C4-2B (cell line): ENCODE measurements around the gene KIF6.

ENCODE experiments used
- H3K27ac ChIP-seq: fragments of 450-650 bp; 2 replicates; pipeline ENCODE4 v1.5.1; 2017
- ZFX ChIP-seq: fragments of 450-650 bp; IDR thresholded peaks from 2 replicates; pipeline ENCODE4 v1.6.1; 2017
- TF ChIP-seq, protein P1 (sequence below): fragments of 450-650 bp; conservative IDR thresholded peaks from 2 replicates; pipeline ENCODE4 v1.5.1; 2017; ENCODE audit warnings: mild to moderate bottlenecking

The KIF6 gene

DNA sequence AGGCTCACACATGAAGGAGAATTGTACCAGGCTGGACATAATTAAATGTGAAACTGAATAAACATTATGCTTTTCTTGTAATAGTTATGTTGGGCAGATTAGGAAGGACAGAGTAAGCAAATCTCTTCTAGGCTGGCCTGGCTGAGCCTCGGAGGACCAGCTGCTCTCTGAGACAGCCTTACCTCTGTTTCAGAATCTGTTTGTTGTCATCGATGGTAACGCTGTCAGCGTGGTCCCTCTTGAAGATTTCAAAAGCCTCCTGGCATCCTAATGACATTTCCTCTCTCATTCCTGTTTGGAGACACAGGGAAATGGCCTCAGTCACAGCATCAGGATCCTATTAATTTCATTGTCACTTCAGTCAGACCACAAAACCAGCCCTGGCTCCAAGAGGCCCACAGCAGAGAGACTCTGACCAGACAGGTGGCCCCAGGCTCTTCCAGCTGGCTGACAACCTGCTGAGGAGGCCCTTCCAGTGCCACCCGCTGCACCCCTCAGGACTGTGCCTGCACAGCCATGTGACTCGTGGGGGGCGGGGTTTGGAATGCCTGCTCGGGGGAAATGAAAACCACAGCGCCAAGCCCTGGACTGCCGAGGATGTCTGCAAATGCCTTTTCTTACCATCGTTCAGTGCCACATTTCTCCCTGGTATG, 294.2 kb downstream of the KIF6 start:
- no peak overlapping the region for H3K27ac ChIP-seq
- TF ChIP-seq, protein P1, sequence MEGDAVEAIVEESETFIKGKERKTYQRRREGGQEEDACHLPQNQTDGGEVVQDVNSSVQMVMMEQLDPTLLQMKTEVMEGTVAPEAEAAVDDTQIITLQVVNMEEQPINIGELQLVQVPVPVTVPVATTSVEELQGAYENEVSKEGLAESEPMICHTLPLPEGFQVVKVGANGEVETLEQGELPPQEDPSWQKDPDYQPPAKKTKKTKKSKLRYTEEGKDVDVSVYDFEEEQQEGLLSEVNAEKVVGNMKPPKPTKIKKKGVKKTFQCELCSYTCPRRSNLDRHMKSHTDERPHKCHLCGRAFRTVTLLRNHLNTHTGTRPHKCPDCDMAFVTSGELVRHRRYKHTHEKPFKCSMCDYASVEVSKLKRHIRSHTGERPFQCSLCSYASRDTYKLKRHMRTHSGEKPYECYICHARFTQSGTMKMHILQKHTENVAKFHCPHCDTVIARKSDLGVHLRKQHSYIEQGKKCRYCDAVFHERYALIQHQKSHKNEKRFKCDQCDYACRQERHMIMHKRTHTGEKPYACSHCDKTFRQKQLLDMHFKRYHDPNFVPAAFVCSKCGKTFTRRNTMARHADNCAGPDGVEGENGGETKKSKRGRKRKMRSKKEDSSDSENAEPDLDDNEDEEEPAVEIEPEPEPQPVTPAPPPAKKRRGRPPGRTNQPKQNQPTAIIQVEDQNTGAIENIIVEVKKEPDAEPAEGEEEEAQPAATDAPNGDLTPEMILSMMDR: no peak
- no peak for TF ChIP-seq ZFX

GRCh38 chr6:39430446-39430845, 294.8 kb downstream of the KIF6 start:
- TF ChIP-seq, protein P1: no peak
- TF ChIP-seq ZFX: no peak
- H3K27ac ChIP-seq: no peak overlapping the region

DNA sequence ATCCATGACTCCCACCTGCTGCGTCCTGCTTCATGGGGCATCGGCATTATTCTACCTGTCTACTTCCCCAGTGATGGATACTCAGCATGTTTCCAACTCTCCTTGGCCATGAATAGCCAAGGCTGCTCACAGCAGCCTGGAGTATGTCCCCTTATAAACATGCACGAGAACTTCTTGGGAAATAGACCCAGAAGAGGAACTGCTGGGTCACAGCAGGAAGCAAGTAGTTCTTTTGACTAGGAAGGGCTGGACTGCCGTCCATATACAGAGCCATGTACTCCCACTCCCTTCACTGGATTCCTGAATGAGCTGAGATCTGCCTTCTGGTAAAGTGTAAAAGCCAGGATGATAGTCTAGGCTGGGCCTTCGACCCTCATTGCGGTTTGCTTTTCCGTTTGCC, 296.4 kb downstream of the KIF6 start:
- no peak overlapping the region for H3K27ac ChIP-seq
- TF ChIP-seq, protein P1: no peak

DNA sequence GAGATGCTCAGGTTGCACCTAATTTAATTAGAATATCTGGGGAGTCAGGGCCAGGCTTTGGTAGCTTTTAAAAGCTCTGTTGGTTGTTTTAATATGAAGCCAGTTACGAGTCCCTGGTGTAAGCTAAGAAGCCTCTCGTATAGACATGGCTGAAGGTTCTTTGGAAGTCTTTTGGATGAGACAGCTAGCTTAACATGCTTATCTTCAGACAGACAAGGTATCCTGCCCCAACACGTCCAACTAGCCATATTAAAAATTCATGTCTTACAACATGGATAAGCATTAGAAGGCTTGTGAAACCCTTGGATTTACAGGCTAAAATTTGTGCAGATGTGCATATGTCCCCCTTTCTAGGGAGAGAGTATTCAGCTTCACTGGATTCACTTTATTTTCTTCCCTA, 297.1 kb downstream of the KIF6 start:
- no peak overlapping the region for H3K27ac ChIP-seq

DNA sequence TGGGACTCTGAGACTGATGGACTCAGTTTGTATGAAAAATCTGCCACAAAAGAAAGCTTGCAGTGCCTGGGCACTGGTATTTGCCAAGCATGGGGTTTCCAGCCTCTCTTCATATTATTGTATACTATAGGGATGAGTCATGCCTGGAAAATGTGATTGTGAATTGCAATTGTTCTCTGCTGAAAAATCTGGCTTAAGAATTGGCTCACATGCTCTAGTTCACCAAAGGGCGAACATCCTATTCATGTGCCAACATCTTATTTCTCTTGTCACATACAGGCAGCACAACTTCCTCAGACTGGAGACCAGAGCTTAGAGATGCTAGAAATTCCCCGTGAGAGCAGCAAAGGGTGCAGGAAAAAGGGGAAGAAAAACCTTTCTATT, 299.1 kb downstream of the KIF6 start:
- no peak overlapping the region for H3K27ac ChIP-seq

More for the DNA sequence above, 297.1 kb downstream of the KIF6 start:
- TF ChIP-seq ZFX: no peak
- TF ChIP-seq, protein P1: no peak

GRCh38 chr6:39425346-39426072, 299.7 kb downstream of the KIF6 start:
- no peak overlapping the region for H3K27ac ChIP-seq
- TF ChIP-seq, protein P1: no peak
- no peak for TF ChIP-seq ZFX

More for the DNA sequence above, 299.1 kb downstream of the KIF6 start:
- TF ChIP-seq, protein P1: no peak

DNA sequence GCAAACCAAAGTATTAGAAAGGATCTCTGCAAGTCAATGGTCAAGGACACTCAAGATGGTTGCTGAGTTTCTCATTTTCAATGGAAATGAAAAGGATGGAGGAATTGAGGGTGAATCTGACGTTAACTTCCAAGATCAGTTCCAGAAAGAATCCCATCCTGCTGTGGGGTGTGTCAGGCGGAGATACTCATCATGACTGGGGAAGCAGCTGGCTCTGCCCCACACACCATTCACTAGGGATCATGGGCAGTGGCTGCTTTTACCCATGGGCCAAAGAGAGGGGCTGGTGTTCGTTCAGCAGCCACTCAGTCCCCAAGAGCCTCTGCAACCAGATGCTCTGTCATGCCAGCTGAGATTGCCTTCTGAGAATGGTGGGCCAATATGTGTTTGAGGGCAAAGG, 300.4 kb downstream of the KIF6 start:
- TF ChIP-seq, protein P1: no peak
- TF ChIP-seq ZFX: no peak
- H3K27ac ChIP-seq: no peak overlapping the region
